Measurements from ENCODE around the gene HOXB8. TPM values are rescaled to one million over a fixed set of nuclear protein-coding genes. Genes with fewer than 3 reads are reported as not detected.

The HOXB8 gene
- total and polyA plus RNA-seq, 2 experiments from 2014 or later: 0.31 to 0.57 TPM

DNA sequence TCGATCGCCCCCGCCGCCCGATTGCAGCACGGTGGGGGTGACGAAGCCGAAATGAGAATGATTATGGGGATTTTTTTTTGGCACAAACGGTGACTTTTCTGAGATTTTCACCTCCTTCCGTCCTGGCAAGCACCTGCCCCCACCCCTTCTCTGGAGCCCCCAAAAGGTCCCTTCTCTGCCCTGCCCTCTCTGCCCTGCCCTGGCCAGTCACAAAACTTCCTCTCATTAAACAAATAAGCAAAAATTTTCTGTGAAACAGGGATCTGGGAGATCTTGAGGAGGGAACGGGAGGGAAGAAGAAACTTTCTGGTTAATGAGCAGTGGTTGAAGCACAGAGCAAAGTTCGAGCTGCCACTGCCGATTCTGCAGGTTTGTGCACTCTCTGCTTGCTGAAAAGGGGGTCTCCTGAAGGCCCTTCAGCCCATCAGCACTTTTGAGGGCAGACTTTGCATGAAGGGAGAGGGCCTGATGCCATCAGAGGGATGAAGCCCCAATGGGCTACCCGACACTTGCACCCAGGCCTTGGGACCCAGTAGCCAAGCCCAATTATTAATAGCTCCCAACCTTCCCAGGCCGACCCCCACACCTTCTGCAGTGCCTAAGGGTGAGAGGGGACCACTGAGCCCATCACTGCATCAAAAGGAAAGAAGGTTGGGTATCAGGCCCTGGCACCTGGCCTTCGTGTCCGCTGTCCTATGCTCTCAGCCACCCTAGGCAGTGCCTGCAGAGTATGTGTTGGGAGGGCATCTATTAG lies 1.0 kb upstream of the HOXB8 start:
- H3K36me3 ChIP-seq (replicated peaks; ENCODE audit: insufficient read depth, low read depth): no peaks in the 10 kb centered on the region
- no peak overlapping the region for H3K4me3 ChIP-seq
- peaks cover 6% of the 10 kb centered on the region for H3K4me1 ChIP-seq (ENCODE audit: insufficient read depth)
- H4K20me1 ChIP-seq (ENCODE audit: insufficient read depth, poor library complexity, severe bottlenecking): no peaks in the 10 kb centered on the region
- peaks cover 94% of the 10 kb centered on the region for H3K27me3 ChIP-seq
- 20% methylated on average over 17 of the region's 17 CpGs for WGBS (ENCODE audit: low lambda C conversion rate, missing lambda C conversion rate)
- TF ChIP-seq, protein P1, sequence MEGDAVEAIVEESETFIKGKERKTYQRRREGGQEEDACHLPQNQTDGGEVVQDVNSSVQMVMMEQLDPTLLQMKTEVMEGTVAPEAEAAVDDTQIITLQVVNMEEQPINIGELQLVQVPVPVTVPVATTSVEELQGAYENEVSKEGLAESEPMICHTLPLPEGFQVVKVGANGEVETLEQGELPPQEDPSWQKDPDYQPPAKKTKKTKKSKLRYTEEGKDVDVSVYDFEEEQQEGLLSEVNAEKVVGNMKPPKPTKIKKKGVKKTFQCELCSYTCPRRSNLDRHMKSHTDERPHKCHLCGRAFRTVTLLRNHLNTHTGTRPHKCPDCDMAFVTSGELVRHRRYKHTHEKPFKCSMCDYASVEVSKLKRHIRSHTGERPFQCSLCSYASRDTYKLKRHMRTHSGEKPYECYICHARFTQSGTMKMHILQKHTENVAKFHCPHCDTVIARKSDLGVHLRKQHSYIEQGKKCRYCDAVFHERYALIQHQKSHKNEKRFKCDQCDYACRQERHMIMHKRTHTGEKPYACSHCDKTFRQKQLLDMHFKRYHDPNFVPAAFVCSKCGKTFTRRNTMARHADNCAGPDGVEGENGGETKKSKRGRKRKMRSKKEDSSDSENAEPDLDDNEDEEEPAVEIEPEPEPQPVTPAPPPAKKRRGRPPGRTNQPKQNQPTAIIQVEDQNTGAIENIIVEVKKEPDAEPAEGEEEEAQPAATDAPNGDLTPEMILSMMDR (IDR thresholded peaks at IDR 0.05; ENCODE audit: poor library complexity): no peak
- TF ChIP-seq EZH2 (IDR thresholded peaks at IDR 0.05; ENCODE audit: borderline replicate concordance) (no peak), EZH2phosphoT487 (IDR thresholded peaks at IDR 0.05; ENCODE audit: low read depth, severe bottlenecking, unreplicated experiment) (peak; percentile 30)
- no peaks in the 10 kb centered on the region for H3K9me2 ChIP-seq (replicated peaks; ENCODE audit: insufficient read depth)
- no peaks in the 10 kb centered on the region for H3K79me2 ChIP-seq
- peak overlapping the region; percentile 78 for H3K4me2 ChIP-seq
- no peak for DNase-seq (ENCODE audit: low spot score)
- H3K27ac ChIP-seq: no peak overlapping the region
- no peak overlapping the region for H2AFZ ChIP-seq
- no peaks in the 10 kb centered on the region for H3K9me3 ChIP-seq (ENCODE audit: low read depth)

DNA sequence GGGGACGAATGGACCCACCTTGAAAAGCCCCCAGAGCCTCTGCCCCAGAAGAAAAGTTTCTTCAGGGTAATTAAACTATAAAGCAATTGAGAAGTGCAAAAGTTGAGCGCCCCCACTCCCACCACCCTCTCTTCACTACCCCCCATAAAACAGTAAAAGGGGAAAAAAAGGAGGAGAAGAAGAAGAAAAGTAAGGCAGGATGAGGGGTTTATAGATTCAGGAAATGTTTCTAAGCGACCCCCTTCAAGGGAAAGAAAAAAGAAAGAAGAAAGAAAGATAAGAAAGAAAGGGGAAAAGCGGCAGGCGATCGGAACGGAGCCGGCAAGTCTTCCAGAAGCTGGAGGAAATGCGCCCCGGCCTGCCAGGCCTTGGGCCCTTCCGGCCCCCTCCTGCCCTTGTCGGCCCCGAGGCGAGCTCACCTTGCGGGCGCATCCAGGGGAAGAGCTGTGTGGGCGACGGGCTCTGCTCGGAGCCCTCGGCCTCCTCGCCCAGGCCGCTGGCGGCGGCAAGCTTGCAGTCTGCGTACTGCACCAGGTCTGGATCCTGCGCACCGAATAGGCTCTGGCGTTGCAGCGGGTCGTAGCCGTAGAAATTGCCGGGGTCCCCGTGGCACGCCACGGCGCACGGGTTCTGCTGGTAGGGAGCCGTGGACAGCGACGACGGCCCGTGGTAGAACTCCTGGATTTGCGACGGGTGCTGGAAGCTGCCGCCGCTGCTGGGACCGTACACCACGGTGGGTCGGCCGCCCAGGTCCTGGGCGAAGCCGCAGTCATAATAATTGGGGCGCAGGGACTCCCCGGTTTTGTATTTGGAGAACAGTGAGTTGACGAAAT lies 1.0 kb downstream of the HOXB8 start:
- H3K9me2 ChIP-seq (replicated peaks; ENCODE audit: insufficient read depth): no peaks in the 10 kb centered on the region
- H3K9me3 ChIP-seq (ENCODE audit: low read depth): no peaks in the 10 kb centered on the region
- no peak overlapping the region for H3K27ac ChIP-seq
- TF ChIP-seq, protein P1 (IDR thresholded peaks at IDR 0.05; ENCODE audit: poor library complexity): no peak
- TF ChIP-seq EZH2phosphoT487 (IDR thresholded peaks at IDR 0.05; ENCODE audit: low read depth, severe bottlenecking, unreplicated experiment) (peak; percentile 90), EZH2 (IDR thresholded peaks at IDR 0.05; ENCODE audit: borderline replicate concordance) (peak; percentile 99)
- H3K4me2 ChIP-seq: peak overlapping the region; percentile 78
- 5% methylated on average over 53 of the region's 55 CpGs for WGBS (ENCODE audit: low lambda C conversion rate, missing lambda C conversion rate)
- no peaks in the 10 kb centered on the region for H3K79me2 ChIP-seq
- peaks cover 95% of the 10 kb centered on the region for H3K27me3 ChIP-seq
- H3K36me3 ChIP-seq (replicated peaks; ENCODE audit: insufficient read depth, low read depth): no peaks in the 10 kb centered on the region
- no peak for DNase-seq (ENCODE audit: low spot score)
- peak overlapping the region; percentile 20 for H2AFZ ChIP-seq
- no peaks in the 10 kb centered on the region for H3K4me1 ChIP-seq (ENCODE audit: insufficient read depth)
- no peaks in the 10 kb centered on the region for H4K20me1 ChIP-seq (ENCODE audit: insufficient read depth, poor library complexity, severe bottlenecking)
- H3K4me3 ChIP-seq: peak overlapping the region; percentile 0

DNA sequence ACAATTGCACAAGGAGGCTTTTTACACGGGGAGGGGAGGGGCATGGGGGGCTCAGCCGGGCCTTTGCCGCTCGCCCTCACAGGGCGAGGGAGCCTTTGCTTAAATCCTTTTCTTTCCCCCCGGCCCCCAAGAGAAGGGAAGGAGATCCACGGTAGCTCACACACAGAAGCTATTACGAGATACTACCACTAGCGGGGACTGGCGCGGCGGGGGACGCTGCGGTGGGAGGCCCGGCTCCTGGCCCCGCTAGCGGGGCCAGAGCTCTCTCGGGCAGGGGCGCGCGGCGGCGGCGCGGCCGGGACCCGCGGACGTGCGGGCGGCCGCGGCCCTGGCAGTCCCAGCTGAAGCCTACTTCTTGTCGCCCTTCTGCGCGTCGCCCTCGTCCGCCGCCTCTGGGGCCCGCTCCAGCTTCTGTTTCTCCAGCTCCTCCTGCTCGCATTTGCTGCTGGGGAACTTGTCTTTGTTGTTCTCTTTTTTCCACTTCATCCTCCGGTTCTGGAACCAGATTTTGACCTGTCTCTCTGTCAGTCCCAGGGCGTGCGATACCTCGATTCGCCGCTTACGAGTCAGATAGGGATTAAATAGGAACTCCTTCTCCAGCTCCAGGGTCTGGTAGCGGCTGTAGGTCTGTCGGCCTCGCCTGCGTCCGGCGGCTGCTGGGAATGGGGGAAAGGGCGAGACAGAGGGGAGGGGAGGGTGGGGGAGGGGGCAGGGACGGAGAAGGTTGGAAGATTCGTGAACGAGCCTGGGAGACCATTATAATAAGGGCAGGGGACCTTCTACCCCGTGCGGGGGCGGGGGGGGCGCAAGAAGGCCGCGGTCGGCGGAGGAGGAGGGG lies 2.0 kb downstream of the HOXB8 start:
- peak overlapping the region; percentile 77 for H3K27ac ChIP-seq
- H3K27me3 ChIP-seq: peaks cover 96% of the 10 kb centered on the region
- no peaks in the 10 kb centered on the region for H3K9me3 ChIP-seq (ENCODE audit: low read depth)
- no peaks in the 10 kb centered on the region for H3K9me2 ChIP-seq (replicated peaks; ENCODE audit: insufficient read depth)
- H2AFZ ChIP-seq: peak overlapping the region; percentile 20
- TF ChIP-seq, protein P1 (IDR thresholded peaks at IDR 0.05; ENCODE audit: poor library complexity): no peak
- peak; percentile 93 for TF ChIP-seq EZH2phosphoT487 (IDR thresholded peaks at IDR 0.05; ENCODE audit: low read depth, severe bottlenecking, unreplicated experiment)
- peak overlapping the region; percentile 78 for H3K4me2 ChIP-seq
- H4K20me1 ChIP-seq (ENCODE audit: insufficient read depth, poor library complexity, severe bottlenecking): no peaks in the 10 kb centered on the region
- H3K36me3 ChIP-seq (replicated peaks; ENCODE audit: insufficient read depth, low read depth): no peaks in the 10 kb centered on the region
- peak overlapping the region; percentile 1 for H3K4me3 ChIP-seq
- WGBS (ENCODE audit: low lambda C conversion rate, missing lambda C conversion rate): 2% methylated on average over 60 of the region's 67 CpGs
- H3K79me2 ChIP-seq: no peaks in the 10 kb centered on the region
- no peaks in the 10 kb centered on the region for H3K4me1 ChIP-seq (ENCODE audit: insufficient read depth)
- DNase-seq (ENCODE audit: low spot score): peak; percentile 61

Measured in hepatocyte (in vitro differentiated cells).